Activated T-cell treated with anti-CD3 and anti-CD28 coated beads, Interleukin-2, amount 50 U/mL, for 48 hours (primary cell): ENCODE measurements around the gene HSD17B2.
A peak's percentile ranks its signal among the peaks of the same experiment; 100 is the strongest.

Experiments
- DNase-seq, 2 experiments: peaks; one replicate each; pipeline ENCODE4 v3.0.0-alpha.2; 2020

The HSD17B2 gene, protein sequence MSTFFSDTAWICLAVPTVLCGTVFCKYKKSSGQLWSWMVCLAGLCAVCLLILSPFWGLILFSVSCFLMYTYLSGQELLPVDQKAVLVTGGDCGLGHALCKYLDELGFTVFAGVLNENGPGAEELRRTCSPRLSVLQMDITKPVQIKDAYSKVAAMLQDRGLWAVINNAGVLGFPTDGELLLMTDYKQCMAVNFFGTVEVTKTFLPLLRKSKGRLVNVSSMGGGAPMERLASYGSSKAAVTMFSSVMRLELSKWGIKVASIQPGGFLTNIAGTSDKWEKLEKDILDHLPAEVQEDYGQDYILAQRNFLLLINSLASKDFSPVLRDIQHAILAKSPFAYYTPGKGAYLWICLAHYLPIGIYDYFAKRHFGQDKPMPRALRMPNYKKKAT

GRCh38 chr16:82034981-82035612 lies at the start of gene HSD17B2:
Gene HSD17B2 (plus strand): TSS chr16:82035253. CDS start chr16:82035425, 172 bp downstream.
- DNase-seq = no peak

DNA sequence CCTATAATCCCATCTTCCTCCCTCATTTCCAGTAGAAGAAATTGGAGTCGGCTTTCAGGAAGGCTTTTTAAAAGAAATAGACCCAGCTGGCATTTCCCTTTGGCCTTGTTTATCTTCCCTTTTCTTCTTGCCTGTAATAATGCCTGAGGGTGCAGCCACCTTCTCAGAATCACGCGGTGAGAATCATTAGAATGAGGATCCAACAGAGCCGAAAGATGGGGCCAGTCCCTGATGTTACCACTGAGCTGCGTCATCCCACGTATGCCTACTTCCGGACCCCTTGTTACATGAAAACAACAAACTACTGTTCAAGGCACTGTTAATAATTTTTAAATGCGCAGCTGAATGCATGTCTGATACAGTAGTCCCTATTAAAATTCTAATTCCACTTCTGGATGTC lies 47.9 kb upstream of the HSD17B2 start:
- DNase-seq = no peak

GRCh38 chr16:81987706-81988105 lies 47.3 kb upstream of the HSD17B2 start:
- DNase-seq = no peak

DNA sequence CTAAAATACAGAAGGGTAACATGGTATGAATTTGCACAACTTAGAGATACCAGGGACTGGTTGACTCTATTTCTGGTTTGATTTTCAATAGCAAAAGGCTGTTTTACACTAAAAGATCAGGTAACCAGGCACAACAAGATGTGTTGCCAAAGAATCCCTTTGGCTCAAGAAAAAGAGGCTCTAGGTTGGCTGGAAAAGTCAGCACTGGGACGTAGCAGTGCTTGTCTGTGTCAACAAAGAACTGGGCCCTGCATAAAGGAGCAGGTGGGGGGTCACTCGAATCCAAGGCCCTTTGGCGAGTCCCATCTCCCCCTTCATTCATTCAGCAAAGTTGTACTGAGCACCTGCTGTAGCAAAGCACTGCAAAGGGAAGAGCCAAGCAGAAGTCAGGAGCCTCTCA lies 42.2 kb upstream of the HSD17B2 start:
- DNase-seq = no peak

- DNase-seq = peak; percentile 26 to 29
Observed at GRCh38 chr16:81994485-81994884, 40.6 kb upstream of the HSD17B2 start.

- DNase-seq = no peak
Observed at GRCh38 chr16:81995651-81996050, 39.4 kb upstream of the HSD17B2 start.

DNA sequence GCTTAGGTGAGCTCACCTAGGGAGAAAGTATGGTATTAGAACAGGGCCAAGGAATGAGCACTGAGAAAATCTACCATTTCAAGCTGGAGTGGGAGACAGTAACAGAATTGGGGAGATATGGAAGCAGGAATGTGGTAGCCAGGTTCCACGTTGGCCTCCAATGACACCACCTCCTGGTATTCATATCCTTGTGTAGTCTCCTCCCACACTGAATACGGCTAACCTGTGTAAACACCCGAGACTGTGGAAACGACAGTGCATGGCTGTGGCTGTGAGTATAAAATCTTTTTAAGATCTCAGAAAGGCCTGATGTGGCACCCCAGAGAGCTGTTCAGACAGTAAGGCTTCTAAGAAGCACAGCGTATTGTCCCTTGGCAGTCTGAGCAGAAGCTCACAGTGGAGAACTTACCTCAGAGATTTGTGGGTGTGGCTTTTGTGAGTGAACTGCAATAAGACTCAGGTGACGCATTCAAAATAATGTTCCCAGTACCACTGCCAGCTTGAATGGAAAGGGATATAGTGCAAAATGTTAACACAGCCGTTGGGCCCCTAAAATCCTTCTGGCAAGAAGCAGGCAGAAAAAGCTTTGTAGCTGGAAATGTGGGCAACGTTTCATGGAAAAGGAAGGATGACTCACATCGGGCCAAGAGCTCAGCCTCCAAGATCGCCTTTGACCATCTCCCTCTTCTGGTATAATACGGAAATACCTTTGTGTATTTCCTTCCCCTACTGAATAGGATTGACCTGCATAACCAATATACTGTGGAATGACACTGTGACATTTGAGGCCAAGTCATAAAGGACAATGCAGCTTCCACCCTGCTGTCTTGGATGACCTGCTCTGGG lies 38.2 kb upstream of the HSD17B2 start:
- no peak for DNase-seq

- no peak for DNase-seq
Observed at GRCh38 chr16:81997738-81998137, 37.3 kb upstream of the HSD17B2 start.

DNA sequence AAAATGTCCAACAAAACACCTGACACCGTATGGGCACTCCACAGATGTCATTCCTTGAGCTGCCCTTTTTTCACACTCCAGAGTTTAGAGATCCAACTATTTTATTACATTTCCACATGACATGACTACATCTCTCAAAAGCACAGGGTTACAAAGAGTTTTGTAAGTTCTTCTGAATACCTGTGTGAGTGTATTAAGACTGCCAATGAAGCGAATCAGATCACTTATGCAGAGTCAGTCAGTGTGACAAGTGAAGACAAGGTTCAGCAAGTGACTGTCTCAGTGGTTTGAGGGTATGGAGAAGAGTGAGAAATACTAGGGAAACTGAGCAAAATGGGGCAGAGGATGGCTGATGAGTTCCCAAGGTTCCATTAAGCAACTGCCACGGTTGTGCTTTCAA lies 32.2 kb upstream of the HSD17B2 start:
- no peak for DNase-seq

GRCh38 chr16:82004601-82005000 lies 30.5 kb upstream of the HSD17B2 start:
- DNase-seq = no peak

DNA sequence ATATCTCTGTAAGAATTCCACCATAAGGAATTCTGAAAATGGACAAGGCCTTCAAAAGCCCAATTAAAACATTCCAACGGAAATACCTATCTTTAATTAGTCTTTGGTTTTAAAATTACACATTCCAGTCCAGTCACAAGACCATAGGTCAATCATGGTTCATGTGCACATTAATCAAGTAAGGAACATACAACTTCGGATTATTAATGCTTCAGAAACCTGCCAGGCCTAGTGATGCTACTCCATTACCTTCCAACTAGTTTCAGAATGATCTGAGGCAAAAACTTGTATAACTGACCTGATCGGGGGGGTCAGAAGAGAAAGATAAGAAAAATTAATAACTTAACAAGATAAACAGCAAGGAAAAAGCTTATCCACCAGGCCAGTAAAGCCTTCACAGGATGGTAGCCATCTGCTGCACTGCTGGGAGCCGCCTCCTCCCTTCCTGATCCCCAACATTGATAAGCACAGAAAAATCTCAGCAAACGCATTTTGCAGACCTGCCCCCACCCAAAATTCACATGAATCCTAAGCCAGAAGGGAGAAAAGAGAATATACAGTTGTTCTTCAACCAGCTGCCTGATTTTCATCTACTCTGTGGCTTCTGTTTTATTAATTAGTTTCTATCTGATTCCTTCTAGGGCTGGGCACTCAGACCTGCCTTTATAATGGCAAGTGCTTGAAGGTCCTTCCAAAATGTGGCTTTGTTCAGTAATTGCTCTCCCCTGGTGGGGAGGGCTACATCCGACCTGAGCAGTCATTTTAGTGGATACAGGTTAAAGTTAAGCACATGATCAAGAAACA lies 29.8 kb upstream of the HSD17B2 start:
- DNase-seq = no peak

DNA sequence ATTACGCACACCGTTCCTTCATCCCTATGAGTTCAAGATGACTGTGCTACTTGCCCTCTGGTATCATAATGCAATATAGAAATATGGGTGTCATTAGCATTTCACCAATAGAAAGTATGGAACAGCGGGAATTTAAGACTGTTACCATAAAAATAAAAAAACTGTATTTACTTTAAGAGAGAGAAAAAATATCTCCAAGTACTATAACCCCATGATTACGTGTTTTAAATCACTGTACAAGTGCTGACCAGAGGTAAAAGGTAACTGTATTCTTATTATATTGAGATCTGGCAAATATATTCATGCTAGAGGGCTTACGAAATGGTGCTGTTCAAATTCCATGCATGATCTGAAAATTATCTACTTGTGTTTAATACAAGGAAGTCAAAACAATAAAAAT lies 29.0 kb upstream of the HSD17B2 start:
- DNase-seq = no peak

GRCh38 chr16:82007189-82007588 lies 27.9 kb upstream of the HSD17B2 start:
- no peak for DNase-seq

- no peak for DNase-seq
Observed at GRCh38 chr16:82008957-82009592, 26.0 kb upstream of the HSD17B2 start.

GRCh38 chr16:82009789-82010188 lies 25.3 kb upstream of the HSD17B2 start:
- peak in 1 of 2 experiments; percentile 26 for DNase-seq

DNA sequence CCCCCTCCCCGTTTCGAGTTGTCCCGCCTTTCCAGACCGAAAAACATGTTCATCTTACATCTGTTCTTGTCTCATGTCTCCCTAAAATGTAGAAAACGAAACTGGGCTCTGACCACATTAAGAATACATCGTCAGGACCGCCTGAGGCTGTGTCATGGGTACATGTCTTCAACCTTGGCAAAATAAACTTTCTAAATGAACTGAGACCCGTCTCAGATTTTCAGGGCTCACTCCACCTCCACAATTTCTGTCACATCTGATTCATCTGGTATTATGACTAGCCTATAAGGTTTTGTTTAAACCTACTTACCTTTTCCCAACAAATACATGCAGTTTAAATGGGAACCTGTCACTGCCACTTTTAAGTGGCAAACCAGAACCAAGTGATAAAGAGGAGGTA lies 24.4 kb upstream of the HSD17B2 start:
- peak in 1 of 2 experiments; percentile 29 for DNase-seq

DNA sequence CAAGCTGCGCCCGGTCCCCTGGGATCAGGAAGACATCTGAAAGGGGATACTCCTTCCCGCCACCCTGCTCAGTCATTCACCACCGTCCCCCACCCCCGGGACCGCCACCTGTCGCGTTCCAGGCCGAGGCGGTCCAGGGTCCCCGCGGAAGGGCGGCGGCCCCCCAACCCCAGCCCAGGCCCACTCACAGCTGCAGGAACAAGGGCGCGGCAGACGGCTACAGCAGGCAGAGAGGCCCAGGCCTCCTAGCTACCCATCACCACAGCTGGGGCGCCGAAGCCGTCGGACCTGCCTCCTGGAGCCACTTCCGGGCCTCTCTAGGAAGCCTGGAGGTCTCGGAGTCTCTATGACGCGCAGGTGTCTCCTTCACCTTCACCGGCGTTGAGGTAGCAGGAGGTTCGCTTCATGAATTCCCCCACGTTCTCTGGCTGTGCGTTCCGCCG lies 23.8 kb upstream of the HSD17B2 start, which contains the start of gene SDR42E1:
TSS of gene SDR42E1 (minus strand) at position 272 of the 443 bp plus-strand sequence. CDS start 10,612 bp downstream, outside the sequence.
- DNase-seq = peak; percentile 69 to 78

GRCh38 chr16:82013139-82013538 lies 21.9 kb upstream of the HSD17B2 start:
- DNase-seq = no peak

DNA sequence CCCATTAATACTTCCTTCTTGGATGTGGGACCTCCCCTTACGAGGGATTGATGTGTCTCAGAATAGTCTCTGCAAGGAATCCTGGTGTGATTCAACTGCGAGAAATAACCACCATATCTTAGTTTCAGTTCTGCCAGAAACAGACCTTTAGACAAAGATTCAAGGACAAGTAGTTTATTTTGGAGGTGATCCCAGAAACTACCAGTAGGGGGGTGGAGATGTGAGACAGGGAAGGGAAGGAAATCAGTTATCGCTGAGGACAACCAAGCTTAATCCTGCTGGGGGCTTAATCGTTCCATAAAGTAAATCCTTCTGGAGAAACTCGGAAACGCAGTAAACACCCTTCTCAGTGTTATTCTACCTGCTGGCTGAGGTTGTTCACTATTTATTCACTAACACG lies 18.8 kb upstream of the HSD17B2 start:
- DNase-seq = no peak

DNA sequence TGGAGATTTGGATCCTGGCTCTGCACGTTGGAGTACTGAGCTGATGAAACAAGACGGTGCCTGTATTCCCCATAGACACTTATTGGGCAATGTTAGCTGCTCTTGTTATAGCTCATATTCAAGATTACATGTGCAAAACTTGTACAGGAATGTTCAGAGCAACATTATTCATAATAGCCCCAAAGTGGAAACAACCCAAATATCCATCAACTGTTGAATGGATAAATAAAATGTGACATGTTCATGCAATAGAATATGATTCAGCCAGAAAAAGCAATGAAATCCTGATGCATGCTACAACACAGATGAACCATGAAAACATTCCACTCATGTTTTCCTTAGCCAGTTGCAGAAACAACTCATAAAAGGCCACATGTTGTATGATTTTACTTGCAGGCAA lies 18.1 kb upstream of the HSD17B2 start:
- DNase-seq = no peak

- no peak for DNase-seq
Observed at GRCh38 chr16:82017911-82018568, 17.0 kb upstream of the HSD17B2 start.
